Retinal pigment epithelial cell (primary cell): ENCODE data around the gene COCH.

Experiments used
- DNase-seq: peaks from one replicate; pipeline ENCODE4 v3.0.0-alpha.2; 2010; ENCODE audit warnings: low read depth
- H3K4me3 ChIP-seq: 2 replicates; pipeline ENCODE4 v1.5.1; 2011; ENCODE audit warnings: mild to moderate bottlenecking, low read length, control low read depth, moderate library complexity
- CTCF ChIP-seq: conservative IDR thresholded peaks from 2 replicates; pipeline ENCODE4 v1.5.1; 2011; ENCODE audit warnings: low read depth, low read length, control low read depth, inconsistent platforms

Gene COCH

DNA sequence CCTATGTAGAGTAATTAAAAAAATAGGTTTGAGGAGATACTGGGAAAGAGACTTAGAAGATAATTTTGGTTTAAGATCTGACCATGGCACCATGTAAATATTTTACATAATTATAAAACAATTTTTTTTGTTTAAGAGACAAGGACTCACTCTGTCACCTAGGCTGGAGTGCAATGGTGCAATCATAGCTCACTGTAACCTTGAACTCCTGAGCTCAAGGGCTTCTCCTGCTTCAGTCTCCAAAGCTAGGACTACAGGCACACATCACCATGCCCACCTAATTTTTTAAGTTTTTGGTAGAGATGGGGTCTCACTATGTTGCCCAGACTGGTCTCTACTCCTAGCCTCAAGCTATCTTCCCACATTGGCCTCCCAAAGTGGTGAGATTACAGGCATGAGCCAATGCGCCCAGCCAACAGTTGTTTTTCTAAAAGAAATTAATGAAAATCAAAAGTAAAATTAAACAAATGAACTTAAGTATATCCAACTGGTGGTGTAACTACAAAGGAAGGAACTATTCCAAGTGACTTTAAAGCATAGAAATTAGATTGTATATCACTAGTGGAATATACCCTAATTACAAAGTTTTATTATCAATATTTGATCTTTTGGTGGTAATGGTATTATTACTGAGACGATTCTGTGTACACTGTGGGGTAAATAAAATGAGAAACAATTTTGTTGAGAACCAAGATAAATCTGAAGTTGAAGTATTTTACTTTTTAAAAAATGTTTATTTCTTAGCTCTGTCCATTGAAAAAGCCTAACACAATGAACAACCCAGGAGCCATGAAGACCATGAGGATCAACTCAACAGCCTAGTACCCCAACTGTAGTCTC lies 29.1 kb downstream of the COCH start:
- TF ChIP-seq CTCF: no peak
- H3K4me3 ChIP-seq: no peak overlapping the region
- no peak for DNase-seq

DNA sequence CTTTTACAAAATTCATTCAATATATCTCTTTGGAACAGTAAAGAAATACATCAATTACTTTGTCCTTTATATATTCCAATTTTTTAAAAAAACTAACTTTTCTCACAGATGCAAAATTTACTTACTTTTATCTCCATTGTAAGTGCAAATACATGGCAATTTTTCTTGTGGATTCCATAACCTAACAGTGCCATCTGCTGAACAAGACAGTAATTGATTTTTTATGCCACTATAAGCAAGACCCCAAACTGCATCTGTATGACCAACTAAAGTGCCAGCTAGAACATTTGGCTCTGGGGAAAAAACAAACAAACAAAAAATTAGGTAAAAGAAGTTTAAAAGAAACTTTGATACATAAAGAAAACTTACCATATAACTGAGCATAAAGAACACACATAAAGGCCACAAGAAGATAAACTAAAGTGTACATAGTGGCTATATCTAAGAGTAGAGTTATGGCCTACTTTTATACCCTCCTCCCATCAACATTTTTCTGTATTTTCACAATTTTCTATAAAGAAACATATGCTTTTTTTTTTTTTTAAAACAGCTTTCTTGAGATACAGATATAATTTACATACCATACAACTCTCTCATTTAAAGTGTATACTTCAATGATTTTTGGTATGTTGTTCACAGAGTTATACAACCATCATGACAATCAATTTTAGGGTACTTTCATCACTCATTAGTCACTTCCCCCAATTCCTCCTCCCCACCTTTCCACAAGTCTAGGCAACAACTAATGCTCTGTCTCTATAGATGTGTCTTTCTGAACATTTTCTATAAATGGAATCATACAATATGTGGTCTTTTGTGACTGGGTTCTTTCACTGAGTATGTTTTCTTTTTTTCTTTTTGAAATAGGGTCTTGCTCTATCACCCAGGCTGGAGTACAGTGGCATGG lies 32.6 kb downstream of the COCH start:
- DNase-seq: no peak
- TF ChIP-seq CTCF: peak; percentile 31
- no peak overlapping the region for H3K4me3 ChIP-seq

DNA sequence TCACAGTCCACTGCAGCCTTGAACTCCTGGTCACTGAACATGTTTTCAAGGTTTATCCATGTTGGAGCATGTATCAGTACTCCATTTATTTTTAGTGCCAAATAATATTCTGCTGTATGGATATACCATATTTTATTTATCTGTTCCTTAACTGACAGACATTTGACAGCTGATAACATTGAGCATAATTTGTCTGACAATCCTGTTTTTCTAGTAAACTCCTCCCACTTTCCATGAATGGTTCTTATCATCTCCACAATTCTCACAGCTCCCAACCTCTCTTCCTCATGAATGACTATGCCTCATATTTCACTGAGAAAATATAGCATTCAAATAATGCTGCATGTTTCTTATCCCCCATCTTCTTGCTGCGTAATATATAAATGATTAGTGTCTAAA lies 33.3 kb downstream of the COCH start:
- TF ChIP-seq CTCF: no peak
- no peak for DNase-seq
- H3K4me3 ChIP-seq: no peak overlapping the region

GRCh38 chr14:30908826-30909225 lies 34.5 kb downstream of the COCH start:
- H3K4me3 ChIP-seq: no peak overlapping the region
- TF ChIP-seq CTCF: no peak
- no peak for DNase-seq

GRCh38 chr14:30914812-30915211 lies 40.5 kb downstream of the COCH start:
- no peak for TF ChIP-seq CTCF

DNA sequence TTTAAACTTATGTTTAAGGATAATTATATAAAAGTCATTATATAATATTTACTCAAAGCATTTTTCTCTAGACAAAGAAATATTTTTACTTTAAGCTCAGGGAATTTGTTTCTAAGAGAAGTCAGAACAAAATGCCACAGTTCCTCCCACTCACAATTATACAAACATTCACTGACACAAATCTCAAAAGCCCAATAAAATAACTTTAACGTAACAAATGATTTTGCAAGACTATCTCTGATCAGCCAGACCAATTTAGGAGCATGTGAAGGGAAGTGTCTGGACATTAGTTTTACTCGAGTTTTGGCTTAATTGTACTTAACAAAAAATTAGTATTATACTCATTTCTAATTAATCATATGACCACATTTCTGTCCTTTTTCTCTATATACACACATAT lies 41.2 kb downstream of the COCH start:
- H3K4me3 ChIP-seq: no peak overlapping the region
- TF ChIP-seq CTCF: no peak
- no peak for DNase-seq

More at GRCh38 chr14:30914812-30915211, 40.5 kb downstream of the COCH start:
- H3K4me3 ChIP-seq: no peak overlapping the region
- DNase-seq: no peak
